GM19238 (cell line): Measurements from ENCODE around the gene MELTF.

ENCODE experiments used
- DNase-seq: peaks from one replicate; pipeline ENCODE4 v3.0.0; 2011; ENCODE audit warnings: low spot score; ENCODE audit not compliant: insufficient read length

The MELTF gene

DNA sequence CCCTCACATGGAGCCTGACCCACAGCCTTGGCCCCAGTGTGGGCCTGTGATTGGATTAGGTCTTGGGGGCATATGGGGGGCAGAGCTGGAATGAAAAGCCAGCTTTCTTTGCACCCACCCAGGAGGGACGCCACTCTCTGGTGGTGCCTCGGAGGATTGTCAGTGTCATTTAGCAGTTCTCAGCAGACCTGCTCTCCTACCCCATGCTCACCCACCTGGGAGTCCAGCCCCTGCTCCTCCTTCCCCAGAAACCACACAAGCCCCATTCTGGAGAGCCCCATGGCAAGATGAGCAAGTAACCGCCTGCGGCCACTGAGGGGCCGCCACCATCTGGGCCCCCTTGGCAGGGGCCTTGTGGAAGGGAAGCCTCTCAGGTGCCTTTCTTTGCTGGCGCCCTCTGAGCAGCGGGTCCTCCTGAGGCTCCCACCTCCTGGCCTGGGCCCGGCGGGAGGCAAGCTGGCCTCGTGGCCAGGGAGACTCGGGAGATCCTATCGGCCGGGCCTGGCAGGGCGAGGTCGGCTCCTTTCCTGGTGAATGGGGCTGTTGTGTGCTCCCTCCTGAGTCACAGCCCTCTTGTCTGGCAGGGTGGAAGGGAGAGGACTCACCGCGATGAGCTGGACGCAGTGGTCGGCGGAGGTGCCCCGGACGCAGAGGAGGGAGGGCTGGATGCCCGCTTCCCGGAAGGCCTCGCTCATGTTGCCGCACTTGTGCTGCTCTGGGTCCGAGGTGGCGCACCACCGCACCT lies 2.3 kb downstream of the MELTF start:
- DNase-seq, result no peak

DNA sequence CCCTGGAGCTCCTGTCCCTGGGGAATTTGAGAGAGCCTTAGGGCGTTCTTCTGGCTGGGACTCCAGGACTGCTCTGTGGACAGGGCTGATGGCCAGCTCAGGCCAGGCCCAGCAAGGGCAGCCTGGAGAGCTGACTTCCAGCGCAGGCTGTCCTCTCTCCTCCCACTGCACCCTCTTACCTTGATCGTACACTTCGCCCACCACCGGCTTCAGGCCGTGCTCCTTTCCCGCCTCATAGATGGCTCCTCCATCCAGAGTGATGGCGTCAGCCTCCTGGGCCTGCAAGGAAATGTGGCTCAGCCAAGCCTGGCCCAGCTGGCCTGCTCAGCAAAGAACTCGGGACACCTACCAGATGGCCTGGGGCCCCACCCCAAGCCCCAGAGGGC lies 3.1 kb downstream of the MELTF start:
- no peak for DNase-seq

DNA sequence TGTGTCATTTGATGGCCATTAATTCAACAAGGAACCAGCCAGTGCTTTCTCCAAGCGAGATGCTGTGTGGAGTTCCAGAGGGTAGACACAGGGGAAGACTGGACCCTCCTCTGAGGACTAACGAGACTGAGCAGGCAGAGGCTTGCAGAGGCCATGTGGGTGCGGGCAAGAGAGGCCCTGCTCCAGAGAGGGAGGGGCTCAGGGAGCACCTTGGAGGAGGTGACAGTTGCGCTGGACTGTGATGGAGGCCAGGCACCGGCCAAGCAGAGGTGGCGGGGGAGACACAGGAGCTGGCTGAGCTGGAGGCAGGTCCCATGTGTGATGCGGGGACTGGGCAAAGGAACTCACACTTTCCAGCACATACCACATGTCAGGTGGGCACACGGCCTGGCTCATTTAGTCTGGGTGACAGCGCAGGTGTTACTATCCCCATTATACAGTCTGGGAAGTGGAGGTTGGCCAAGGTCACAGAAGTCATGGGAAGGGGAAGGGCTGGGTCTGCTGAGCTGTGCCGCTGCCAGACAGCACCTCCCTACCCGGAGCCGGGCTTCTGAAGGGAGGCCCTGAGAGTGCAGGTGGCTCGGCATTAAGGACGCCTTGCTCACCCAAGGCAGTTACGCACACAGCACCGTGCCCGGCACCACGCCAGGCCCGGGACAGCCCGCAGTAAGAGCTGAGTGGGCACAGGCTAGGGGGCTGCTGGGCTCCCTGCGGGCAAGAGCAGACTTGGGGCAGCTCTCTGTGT lies 3.7 kb downstream of the MELTF start:
- no peak for DNase-seq

DNA sequence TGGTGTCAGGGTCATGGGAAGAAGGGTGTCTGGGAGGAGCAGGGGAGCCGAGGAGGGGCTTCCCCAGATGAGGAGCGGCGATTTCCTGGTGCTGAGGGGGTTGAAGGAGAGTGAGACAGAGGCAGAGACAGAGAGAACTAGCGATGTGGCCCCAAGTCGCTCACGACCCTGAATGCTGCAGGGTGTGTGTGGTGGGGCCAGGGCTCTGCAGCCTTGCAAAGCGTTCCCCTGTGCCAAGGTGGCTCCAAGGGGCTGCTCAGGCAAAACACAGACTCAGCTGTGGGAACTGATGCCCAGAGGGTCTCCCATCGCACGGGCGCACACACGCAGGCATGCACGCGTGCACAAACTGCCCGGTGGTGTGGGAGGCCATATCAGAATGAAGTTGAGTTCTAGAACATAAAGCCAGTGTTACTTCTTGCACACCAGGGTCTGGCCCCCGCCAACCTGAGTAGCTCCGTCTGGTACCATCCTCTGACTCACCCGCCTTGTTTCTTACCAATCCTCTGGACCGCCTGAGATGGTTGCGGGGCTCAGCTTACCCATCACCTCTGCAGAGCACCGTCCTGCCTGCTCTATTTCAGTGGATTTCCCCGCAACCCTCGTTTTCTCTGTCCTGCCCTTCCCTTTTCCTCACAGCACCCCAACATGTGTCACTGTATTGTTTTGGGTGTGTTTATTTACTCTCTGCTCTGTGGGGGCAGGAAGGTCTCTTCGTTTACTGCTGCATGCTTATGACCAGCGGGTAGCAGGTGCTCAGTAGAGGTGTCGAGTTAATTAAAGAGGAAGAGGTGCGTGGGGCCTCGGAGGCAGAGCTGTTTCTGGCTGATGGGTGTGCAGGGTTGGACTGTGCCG lies 4.5 kb downstream of the MELTF start:
- no peak for DNase-seq

DNA sequence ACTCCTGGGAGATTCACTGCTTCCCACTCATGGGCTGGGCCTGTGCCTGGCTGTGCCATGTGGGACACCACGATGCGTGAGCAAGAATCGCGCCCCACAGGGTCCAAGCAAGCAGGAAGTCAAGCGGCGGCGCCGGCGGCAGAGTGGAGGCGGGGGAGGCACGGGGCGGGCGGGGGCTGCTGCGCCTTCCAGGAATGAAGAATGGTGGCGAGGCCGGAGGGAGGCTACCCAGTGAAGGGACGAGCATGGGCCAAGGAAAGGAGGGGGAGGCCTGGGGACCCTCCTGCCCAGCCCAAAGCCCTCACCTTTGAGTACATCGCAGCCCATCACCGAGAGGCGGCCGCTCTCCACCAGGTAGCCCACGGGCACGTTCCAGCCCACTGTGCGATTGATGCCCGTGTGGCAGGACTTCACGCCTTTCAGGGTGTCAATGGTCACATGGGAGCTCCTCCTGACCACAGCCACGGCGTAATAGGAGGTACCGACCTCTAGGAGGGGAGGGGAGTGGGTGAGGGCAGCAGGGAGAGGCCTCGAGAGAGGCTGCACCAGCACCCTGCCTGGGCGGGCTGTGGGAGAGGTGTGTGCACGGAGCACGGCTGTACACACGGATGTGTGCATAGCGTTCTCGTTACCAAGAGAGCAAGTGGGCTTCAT lies 5.5 kb downstream of the MELTF start:
- DNase-seq, result no peak

DNA sequence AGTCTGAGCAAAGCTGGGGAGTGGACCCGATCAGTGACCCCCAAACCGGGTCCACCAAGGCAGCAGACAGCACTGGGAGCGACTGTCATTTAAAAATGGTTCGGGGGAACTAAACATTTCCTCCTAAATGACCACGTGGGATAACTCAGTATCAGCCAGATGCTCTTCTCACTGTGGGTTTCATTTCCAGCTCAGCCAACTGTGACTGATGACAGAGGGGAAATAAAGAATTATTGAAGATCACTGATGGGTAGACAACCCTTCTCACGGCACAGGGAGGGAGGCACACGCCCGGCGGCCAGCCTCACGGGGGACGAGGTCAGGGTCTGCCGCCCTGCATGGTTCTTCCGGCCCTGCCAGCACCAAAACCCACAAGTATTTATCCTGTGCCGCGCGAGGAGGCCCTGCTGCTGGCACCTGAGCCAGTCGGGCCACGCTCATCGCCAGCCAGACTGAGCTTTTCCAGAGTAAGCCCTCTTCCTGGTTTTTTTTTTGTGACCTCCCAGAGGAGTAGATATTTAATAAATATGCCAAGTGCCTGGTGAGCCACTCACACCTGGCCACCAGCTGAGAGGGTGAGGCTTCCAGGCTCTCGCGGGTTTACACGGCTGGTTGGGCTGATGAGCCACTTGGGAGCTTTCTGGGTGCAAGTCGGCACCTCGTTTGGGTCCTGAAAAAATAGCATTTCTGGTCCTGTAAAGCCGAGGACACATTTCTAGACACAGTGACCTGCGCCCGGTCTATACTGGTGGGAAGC lies 6.2 kb downstream of the MELTF start:
- DNase-seq, result peak; percentile 67

DNA sequence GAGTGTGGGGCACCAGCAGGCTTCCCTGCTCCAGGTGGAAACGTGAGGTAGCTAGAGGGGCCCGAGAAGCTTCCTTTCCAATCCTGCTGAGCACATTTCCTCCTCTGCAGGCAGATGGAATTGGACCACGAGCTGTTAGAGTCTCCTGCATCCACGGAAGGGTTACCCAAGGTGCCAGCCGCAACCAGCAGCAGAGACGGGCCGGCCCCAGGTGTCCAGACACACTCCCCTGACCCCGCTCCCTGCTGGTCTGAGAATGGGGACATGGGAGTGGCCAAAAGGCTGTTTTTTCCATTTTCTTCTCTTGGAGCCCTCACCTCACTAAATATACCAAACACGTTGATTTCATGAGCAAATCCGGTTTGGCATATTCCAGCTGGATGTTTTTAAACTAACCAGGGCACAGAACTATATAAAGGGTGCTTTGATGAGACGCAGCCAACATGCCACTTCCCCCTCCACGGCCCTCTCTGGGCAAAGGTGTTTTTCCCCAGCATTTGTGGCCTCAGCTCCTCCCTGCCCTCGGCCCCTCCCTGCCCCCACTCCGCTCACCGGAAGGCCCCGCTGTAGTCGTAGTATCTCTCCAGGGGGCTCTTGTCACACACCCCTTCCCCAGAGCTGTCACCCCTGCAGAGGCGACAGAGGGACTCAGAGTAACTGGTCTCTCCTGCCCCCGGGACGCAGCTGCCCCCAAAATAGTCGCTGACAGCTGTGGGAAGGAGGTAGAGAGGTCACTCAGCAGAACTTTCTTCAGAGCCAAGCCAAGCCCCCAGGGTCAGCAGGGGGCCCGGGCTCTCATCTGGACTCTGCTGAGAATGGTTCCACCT lies 7.0 kb downstream of the MELTF start:
- DNase-seq, result no peak

DNA sequence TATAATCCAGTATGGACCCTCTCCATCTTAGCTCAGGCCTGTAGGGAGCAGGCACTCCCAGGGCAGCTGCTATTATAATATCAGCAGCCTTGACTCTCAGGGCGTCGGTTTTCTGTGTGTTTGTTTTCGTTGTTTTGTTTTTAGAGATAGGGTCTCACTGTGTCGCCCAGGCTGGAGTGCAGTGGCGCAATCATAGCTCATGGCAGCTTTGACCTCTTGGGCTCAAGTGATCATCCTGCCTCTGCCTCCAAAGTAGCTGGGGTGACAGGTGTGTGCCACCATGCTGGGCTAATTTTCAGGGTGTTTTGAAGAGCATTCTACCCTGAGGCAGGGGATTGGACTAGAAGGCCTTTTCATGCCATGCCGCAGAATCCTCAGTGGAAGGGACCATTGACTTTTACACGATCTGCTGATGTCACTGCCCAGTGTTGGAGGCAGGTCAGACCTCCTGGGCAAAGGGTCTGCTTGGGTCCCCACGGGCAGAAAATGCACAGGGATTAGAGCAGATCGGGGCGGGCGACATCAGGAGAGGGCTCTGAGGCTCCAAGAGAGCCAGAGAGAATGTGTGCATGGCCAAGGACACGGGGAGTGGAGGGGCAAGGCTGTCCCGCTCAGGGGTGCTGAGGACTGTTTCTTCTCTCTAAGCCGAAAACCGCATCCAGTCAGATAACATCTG lies 7.8 kb downstream of the MELTF start:
- DNase-seq, result no peak

DNA sequence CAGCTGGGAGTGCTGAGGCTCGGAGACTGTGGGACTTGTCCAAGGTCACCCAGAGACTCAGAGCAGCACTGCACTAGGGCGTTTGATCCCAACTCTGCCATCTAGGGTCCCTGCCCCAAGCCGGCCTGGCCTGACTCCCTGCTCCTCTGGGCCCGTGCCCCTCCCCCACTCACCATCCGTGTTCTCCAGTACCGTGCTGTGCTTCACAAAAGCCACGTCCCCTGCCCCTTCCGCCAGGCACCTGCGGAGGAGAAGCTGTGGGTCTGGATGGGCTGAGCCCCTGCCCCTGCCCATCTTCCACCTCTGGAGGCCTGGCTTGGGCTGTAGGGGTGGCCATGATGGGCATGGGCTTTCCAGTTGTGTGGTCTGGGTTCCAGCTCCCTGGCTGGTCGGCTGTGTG lies 8.4 kb downstream of the MELTF start:
- DNase-seq, result no peak

DNA sequence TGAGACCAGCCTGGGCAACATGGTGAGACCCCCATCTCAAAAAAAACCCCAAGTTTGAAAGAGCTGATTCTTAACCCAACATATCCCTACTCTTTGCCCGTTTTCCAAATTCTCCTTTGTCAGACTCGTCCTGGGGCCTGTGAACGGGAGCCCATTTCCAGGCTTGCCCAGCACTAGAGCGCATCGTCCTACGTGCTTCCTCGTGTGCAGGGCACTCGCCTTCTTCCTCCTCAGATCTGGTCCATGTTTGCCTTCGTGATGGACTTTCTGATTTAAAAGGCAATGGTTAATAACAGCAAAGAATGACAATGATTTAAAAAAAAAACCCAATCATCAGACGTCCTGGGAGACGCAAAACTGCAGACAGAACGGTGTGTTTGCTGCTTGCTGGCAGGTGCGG lies 10.1 kb downstream of the MELTF start:
- DNase-seq, result no peak

DNA sequence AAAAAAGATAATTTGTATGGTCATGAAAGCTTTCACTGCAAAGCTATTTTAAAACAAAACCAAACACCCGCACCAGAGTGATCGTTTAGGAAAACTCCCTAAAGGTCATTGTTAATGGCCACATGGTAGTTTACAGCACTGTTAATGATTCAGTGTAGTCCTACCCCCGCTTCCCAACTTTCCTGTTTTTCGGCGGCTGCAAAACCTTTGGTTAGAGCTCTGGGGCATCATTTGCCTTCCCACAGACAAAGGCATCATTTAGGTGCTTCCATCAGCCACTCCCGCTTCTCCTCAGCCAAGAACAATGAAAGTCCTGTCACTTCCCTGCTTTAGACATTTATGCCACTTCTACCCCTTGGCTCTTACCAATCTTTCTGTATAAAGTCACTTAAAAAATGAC lies 10.6 kb downstream of the MELTF start:
- DNase-seq, result no peak

DNA sequence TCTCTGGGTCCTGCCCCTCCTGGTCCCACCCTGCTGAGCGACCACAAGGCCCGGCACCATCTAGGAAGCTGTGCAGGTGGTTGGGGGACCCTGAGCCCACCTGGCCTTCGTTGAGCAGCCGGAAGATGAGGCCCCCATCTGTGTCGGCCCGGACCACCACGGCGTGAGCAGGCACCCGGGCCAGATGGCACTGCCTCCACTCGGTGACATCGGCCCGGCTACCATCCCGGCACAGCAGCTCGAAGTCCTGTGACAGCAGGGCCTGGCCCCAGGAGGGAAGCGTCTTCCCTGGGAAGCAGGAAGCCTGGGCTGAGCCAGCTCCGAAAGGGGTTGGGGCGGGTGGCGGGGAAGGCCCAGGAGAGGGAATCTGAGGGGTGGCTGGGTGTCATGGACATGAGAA lies 12.6 kb downstream of the MELTF start:
- DNase-seq, result no peak

DNA sequence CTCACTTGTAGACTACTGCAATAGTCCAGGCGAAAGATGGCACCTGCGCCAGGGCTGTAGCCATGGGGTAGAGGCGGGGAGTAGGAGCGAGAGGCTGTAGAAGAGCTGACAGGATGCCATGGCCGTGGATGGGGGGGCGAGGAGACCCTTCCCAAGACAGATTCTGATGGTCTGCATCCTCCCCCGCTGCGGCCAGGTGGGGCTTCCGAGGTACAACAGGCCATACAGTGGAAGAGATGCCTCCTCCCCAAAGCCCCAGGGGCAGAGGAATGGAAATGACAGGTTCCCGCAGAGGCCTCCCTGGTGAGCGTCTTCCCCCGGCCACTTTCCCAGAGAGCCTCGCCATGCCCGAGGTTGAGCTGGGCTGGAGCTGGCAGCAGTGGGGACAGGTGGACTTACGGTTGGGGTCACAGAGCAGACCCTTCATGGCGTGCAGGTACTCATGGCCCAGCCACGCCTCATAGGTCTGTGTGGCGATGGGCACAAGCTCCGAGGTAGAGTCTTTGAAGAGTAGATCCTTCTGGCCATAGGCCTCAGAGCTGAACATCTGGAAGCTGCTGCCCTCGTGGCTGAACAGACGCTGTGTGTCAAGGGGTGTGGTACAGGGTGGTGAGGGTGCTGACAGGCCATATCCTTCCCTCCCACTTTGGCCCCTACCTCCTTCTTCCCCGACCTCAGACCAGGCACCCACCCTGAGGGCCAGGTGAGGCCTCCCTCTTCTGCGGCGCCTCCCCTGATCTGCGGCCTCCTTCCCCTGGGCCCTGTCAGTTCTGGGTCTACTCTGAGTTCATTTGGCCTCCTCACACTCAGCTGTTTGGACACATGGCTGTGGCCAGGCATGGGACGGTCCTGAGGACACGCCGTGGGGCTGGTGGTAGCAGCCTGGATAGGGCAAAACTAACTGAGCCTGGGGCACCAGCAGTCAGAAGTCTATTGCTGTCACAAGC lies 13.6 kb downstream of the MELTF start:
- DNase-seq, result no peak

DNA sequence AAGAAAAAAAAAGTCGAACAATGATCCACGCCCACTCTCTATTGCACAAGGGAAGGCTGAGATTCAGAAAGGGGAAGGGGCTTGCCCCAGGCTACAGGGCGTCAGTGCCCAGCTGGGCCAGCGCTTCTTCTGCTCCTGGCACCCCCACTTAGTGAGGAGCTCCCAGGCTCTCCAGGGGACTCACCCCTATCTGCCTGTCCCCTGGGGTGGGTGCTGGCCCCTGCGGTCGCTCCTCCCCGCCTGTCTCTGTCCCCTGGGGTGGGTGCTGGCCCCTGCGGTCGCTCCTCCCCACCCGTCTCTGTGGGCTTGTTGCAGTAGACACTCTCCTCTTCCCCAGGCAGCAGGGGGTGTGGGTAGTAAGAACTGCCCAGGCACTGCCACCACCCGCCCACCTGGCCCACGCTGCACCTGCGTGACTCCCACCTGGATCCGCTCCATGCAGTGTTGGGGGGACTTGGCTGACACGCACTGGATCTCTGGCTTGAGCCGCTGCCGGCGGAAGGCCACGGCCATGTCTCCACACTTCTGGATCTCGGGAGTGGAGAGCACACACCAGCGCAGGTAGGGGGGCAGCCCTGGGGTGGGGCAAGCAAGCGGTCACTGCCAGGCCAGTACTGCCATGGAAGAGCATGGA lies 14.6 kb downstream of the MELTF start:
- DNase-seq, result no peak

DNA sequence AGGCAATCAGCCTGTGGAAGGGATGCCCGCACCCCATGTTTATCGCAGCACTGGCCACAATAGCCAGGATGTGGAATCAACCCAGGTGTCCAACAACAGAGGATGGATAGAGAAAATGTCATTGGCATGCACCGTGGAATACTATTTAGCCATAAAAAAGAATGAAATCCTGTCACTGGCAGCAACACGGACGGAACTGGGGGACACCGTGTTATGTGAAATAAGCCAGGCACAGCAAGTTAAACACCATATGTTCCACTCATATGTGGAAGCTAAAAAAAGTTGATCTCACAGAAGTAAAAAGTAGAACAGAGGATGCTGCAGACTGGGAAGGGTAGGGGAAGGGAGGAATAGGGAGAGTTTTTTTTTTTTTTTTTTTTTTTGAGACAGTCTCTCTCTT lies 15.6 kb downstream of the MELTF start:
- DNase-seq, result no peak

DNA sequence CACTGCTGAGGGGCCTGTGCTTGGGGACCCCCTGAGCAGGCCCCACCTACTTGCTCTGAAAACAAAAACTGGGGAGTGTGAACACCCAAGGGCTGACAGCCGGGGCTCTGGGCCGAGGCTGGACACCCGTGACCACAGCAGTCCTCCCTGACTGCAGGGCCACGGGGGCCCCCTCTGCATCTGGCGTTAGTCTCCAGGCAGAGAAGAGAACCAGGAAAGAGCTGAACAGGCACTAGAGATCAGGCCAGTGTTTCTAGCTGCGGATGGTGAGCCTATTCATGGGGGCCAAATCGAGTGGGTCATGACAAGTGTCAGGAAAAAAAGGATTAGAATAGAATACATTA lies 17.1 kb downstream of the MELTF start:
- DNase-seq, result no peak

DNA sequence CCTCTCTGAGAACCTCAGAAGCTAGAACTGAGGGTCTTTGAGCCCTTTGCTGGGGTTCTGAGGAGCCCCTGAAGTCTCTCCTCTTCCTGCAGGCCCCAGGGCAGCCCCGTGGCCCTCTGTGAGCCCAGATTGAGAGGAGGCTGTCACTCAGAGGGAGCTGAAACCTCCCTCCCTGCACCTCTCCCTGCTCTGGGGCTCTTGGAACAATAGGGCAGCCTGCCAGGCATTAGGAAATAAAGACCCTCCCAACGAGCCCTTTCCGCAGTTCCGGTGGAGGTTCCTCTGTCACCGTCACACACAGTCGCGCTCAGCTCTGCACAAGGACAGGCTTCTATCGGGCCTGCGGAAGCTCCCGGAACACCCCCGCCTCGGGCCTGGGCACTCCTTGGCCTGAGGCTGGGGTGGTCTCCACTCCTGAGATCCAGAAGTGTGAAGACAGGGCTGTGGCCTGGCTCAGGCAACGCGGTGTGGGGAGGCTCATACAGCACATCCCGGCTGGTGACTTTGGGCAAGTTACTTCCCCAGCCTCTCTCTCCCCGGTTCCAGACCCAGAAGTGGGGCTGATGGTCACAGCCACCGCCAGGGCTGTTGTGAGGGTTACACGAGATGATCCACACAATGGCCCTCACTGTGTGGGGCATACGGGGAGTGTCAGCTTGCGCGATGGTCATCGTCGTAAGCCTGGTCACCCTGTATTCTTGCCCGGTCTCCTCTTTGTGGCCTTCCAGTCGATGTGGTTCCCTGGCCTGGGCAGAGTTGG lies 17.7 kb downstream of the MELTF start:
- DNase-seq, result no peak
